ENCODE results near the gene PLPPR2.
"Not testable (repeated sequence)": the region's sequence is repeated elsewhere in the genome, so short reads cannot be mapped to it uniquely, and the experiment has no call there.

The PLPPR2 gene

GRCh38 chr19:11404588-11405222, 49.5 kb downstream of the PLPPR2 start:
- no peak for DNase-seq

- no peak for DNase-seq
Observed at GRCh38 chr19:11405846-11406643, 50.8 kb downstream of the PLPPR2 start.

- DNase-seq = not testable (repeated sequence)
Observed at GRCh38 chr19:11406703-11407236, 51.5 kb downstream of the PLPPR2 start.

GRCh38 chr19:11408591-11408990, 53.4 kb downstream of the PLPPR2 start:
- no peak for DNase-seq

- no peak for DNase-seq
Observed at GRCh38 chr19:11410682-11411081, 55.5 kb downstream of the PLPPR2 start.

GRCh38 chr19:11414544-11414943, 59.3 kb downstream of the PLPPR2 start:
- no peak for DNase-seq
